SU-DHL-6 (cell line): ENCODE data around the gene GNAO1.

Experiments
- CTCF ChIP-seq: fragments of 200-600 bp; sonication (generic); IDR thresholded peaks from one replicate; pipeline ENCODE4 v1.5.1; 2017; ENCODE audit warnings: antibody characterized with exemption, mild to moderate bottlenecking, low read length, moderate library complexity; ENCODE audit not compliant: insufficient read depth, poor library complexity, severe bottlenecking
- EZH2phosphoT487 ChIP-seq: fragments of 200-600 bp; sonication (generic), shearing (Covaris generic); conservative IDR thresholded peaks from 2 replicates; pipeline ENCODE4 v1.6.1; 2018; ENCODE audit warnings: mild to moderate bottlenecking, antibody characterized with exemption, low read length, moderate library complexity, mixed read lengths

DNA sequence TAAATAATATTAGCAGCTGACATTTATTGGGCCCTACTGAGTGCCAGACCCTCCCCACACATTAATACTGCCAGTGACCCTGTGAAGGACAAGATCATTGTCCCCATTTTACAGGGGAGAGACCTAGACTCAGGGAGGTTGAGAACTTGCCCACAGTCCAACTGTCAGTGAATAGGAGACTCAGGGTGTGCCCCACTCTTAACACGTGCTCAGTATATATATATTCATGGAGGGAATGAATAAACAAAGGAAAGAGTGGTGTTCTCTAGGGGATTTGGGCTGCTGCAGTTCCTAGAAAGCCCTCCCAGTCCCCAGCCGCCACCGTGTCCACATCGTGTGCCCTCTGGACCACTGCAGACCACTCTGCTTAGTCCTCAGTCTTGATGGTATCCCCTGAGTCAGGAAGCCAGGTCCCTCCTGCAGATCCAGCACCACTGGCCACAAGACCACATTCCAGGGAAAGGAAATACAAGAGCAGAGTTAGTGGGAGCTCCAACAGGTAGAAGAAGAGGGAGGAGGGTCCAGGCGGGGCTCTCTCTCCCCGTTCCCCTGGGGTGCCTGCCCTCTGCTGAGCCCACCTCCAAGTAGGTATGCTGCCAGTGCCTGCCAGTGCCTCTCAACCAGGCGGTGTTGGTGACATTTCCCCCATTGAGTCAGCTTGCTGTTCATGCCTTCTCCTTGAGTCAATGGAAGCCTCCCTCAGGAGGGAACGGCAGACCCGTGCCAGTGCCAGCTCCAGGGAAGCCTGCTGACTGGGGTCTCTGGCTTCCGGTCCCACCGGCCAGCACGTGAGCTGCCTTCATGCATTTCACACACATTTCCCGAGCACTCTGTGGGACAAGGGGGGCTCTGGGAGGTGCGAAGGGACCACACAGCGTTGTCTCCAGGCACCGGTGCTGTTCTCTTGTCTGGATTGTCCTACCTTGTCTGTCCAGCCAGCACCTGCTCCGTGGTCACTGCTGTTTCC lies 75.6 kb downstream of the GNAO1 start:
- no peak for TF ChIP-seq CTCF
- TF ChIP-seq EZH2phosphoT487 = no peak
